ENCODE results near the gene HTR2B. TPM values are rescaled to one million over a fixed set of nuclear protein-coding genes. Genes with fewer than 3 reads are reported as not detected.

The HTR2B gene
- total RNA-seq, 1 experiment from 2014 or later = not detected

- ATAC-seq = no peak
- no peaks in the 10 kb centered on the region; the same call in 1 of the 2 replicates for H3K4me1 Mint-ChIP-seq
- TF ChIP-seq ZNF138 (CRISPR knock-in tag; conservative IDR thresholded peaks at IDR 0.05) (no peak), GTF2I (CRISPR knock-in tag; conservative IDR thresholded peaks at IDR 0.05) (no peak), JUN (CRISPR knock-in tag; IDR thresholded peaks at IDR 0.05) (no peak), ESRRA (CRISPR knock-in tag; IDR thresholded peaks at IDR 0.05; ENCODE audit: borderline replicate concordance) (no peak), ATF3 (CRISPR knock-in tag; conservative IDR thresholded peaks at IDR 0.05) (no peak), CREM (CRISPR knock-in tag; IDR thresholded peaks at IDR 0.05) (no peak), ETV6 (CRISPR knock-in tag; IDR thresholded peaks at IDR 0.05) (no peak), ZNF121 (CRISPR knock-in tag; IDR thresholded peaks at IDR 0.05) (no peak), ERG (CRISPR knock-in tag; IDR thresholded peaks at IDR 0.05) (no peak), PRDM15 (CRISPR knock-in tag; IDR thresholded peaks at IDR 0.05) (no peak), ATF6 (CRISPR knock-in tag; IDR thresholded peaks at IDR 0.05) (no peak), ZNF532 (CRISPR knock-in tag; IDR thresholded peaks at IDR 0.05; ENCODE audit: borderline replicate concordance) (no peak), ZBTB21 (CRISPR knock-in tag; IDR thresholded peaks at IDR 0.05; ENCODE audit: borderline replicate concordance) (no peak), USF2 (CRISPR knock-in tag; IDR thresholded peaks at IDR 0.05) (no peak), MXD4 (CRISPR knock-in tag; IDR thresholded peaks at IDR 0.05; ENCODE audit: borderline replicate concordance) (no peak), ATF1 (CRISPR knock-in tag; IDR thresholded peaks at IDR 0.05) (no peak), RELA (CRISPR knock-in tag; IDR thresholded peaks at IDR 0.05; ENCODE audit: borderline replicate concordance) (no peak)
- no peak overlapping the region for H3K4me3 Mint-ChIP-seq
- H3K27me3 Mint-ChIP-seq (ENCODE audit: low read depth) = no peaks in the 10 kb centered on the region
- ChIA-PET CTCF (no interaction called here), POLR2A (no interaction called here)
- no peak overlapping the region for H3K27ac Mint-ChIP-seq
- H3K9me3 Mint-ChIP-seq = no peaks in the 10 kb centered on the region
- DNase-seq (ENCODE audit: low spot score) = no peak
- H3K36me3 Mint-ChIP-seq = peaks cover 75% of the 10 kb centered on the region
These were observed 44.6 kb upstream of the HTR2B start for GRCh38 chr2:231169488-231169887.
